Islet precursor cell (in vitro differentiated cells): Measurements from ENCODE around the gene INPP5K.

Experiments
- DNase-seq: peaks from one replicate; pipeline ENCODE4 v3.0.0-alpha.2; 2018

Gene INPP5K

GRCh38 chr17:1484676-1485422 lies 31.6 kb downstream of the INPP5K start:
- peak; percentile 94 for DNase-seq

GRCh38 chr17:1484060-1484535 lies 32.3 kb downstream of the INPP5K start:
- no peak for DNase-seq

GRCh38 chr17:1482680-1483079 lies 33.7 kb downstream of the INPP5K start:
- DNase-seq: no peak

GRCh38 chr17:1481736-1482135 lies 34.7 kb downstream of the INPP5K start:
- DNase-seq: no peak

GRCh38 chr17:1480747-1481465 lies 35.5 kb downstream of the INPP5K start:
- DNase-seq: no peak

- no peak for DNase-seq
These were observed 38.0 kb downstream of the INPP5K start for GRCh38 chr17:1478418-1478817.

GRCh38 chr17:1475321-1475854 lies 41.0 kb downstream of the INPP5K start:
- no peak for DNase-seq

GRCh38 chr17:1474402-1475189 lies 41.8 kb downstream of the INPP5K start:
- no peak for DNase-seq

GRCh38 chr17:1473841-1474240 lies 42.6 kb downstream of the INPP5K start:
- no peak for DNase-seq

- DNase-seq: no peak
These were observed 43.2 kb downstream of the INPP5K start for GRCh38 chr17:1473170-1473569.

- DNase-seq: no peak
These were observed 44.2 kb downstream of the INPP5K start for GRCh38 chr17:1471911-1472821.

GRCh38 chr17:1471490-1471889 lies 44.9 kb downstream of the INPP5K start:
- DNase-seq: no peak

GRCh38 chr17:1470755-1471462 lies 45.5 kb downstream of the INPP5K start:
- DNase-seq: no peak

- DNase-seq: no peak
These were observed 46.2 kb downstream of the INPP5K start for GRCh38 chr17:1470071-1470754.

GRCh38 chr17:1469231-1469852 lies 47.1 kb downstream of the INPP5K start:
- peak; percentile 68 for DNase-seq

GRCh38 chr17:1467898-1468492 lies 48.4 kb downstream of the INPP5K start:
- DNase-seq: no peak

GRCh38 chr17:1467258-1467657 lies 49.2 kb downstream of the INPP5K start:
- no peak for DNase-seq

GRCh38 chr17:1464186-1464585 lies 52.2 kb downstream of the INPP5K start:
- DNase-seq: no peak

GRCh38 chr17:1462164-1463112 lies 54.0 kb downstream of the INPP5K start:
- no peak for DNase-seq
